HepG2 (cell line): ENCODE results near the gene TMEM95. TPM values are rescaled to one million over a fixed set of nuclear protein-coding genes. Genes with fewer than 3 reads are reported as not detected.

Experiments used
- AKAP8 ChIP-seq: sonication (generic); formaldehyde crosslinking; IDR thresholded peaks from 2 replicates; pipeline ENCODE4 v1.5.1; 2020; ENCODE audit warnings: mild to moderate bottlenecking, missing genetic modification reagents
- CBX1 ChIP-seq: IDR thresholded peaks from one replicate; pipeline ENCODE4 v1.6.1; 2016; ENCODE audit warnings: antibody characterized with exemption, low read depth
- HNF4G ChIP-seq, 2 experiments: sonication (generic) in 1 of 2; formaldehyde crosslinking in 1 of 2; IDR thresholded peaks; 2 replicates each; pipeline versions ENCODE4 v1.4.0 to v1.6.1; 2011 to 2020; ENCODE audit warnings: borderline replicate concordance in 2 of 2, low read depth in 2 of 2, mild to moderate bottlenecking in 2 of 2, low read length in 1 of 2, missing genetic modification reagents in 1 of 2, moderate library complexity in 1 of 2
- ISL2 ChIP-seq: sonication (generic); formaldehyde crosslinking; IDR thresholded peaks from 2 replicates; pipeline ENCODE4 v1.5.0; 2020; ENCODE audit warnings: missing genetic modification reagents
- ZNF160 ChIP-seq: sonication (generic); formaldehyde crosslinking; IDR thresholded peaks from 2 replicates; pipeline ENCODE4 v1.8.0; 2022; ENCODE audit warnings: mild to moderate bottlenecking, inconsistent platforms, missing genetic modification reagents
- ZNF264 ChIP-seq: sonication (generic); formaldehyde crosslinking; IDR thresholded peaks from 2 replicates; pipeline ENCODE4 v1.4.0; 2020; ENCODE audit warnings: missing genetic modification reagents
- ZNF572 ChIP-seq: sonication (generic); formaldehyde crosslinking; IDR thresholded peaks from 2 replicates; pipeline ENCODE4 v1.5.1; 2020; ENCODE audit warnings: mild to moderate bottlenecking, missing genetic modification reagents
- ZNF577 ChIP-seq: sonication (generic); formaldehyde crosslinking; IDR thresholded peaks from 2 replicates; pipeline ENCODE4 v1.4.0; 2020; ENCODE audit warnings: mild to moderate bottlenecking, low read depth, missing genetic modification reagents, borderline replicate concordance
- ZNF598 ChIP-seq: sonication (generic); formaldehyde crosslinking; IDR thresholded peaks from 2 replicates; pipeline ENCODE4 v1.5.1; 2020; ENCODE audit warnings: mild to moderate bottlenecking, missing genetic modification reagents, borderline replicate concordance
- ZZZ3 ChIP-seq: sonication (generic); formaldehyde crosslinking; IDR thresholded peaks from 2 replicates; pipeline ENCODE4 v1.4.0; 2020; ENCODE audit warnings: missing genetic modification reagents, mild to moderate bottlenecking, borderline replicate concordance
- polyA plus RNA-seq, 8 experiments: library from polyadenylated mRNA; depleted of rRNA in 3 of 8; stranded (reverse) in 7 of 8; unstranded in 1 of 8; fragments of >200 nt; fragmentation: Illumina TruSeq in 4 of 8; extraction: Trizol in 4 of 8; gene quantifications; 2 replicates each; pipeline versions ENCODE4 v1.2.1 to v1.2.3, GENCODE V29; 2011 to 2016; ENCODE audit warnings: low read depth in 4 of 8, missing spikeins in 1 of 8, mixed read lengths in 1 of 8; ENCODE audit not compliant: insufficient read depth in 1 of 8
- total RNA-seq, 5 experiments: library from RNA; depleted of rRNA; stranded (reverse); fragments of >200 nt; fragmentation: Illumina TruSeq; extraction: Trizol; gene quantifications; 2 replicates each; pipeline ENCODE4 v1.2.3, GENCODE V29; 2016; ENCODE audit warnings: low read depth in 1 of 5
- TF ChIP-seq, protein P1 (sequence below): sonication (generic); formaldehyde crosslinking; IDR thresholded peaks from 2 replicates; pipeline ENCODE4 v1.4.0; 2020; ENCODE audit warnings: mild to moderate bottlenecking, missing genetic modification reagents, borderline replicate concordance
- TF ChIP-seq, protein P2 (sequence below): sonication (generic); formaldehyde crosslinking; IDR thresholded peaks from 2 replicates; pipeline ENCODE4 v1.4.0; 2020; ENCODE audit warnings: mild to moderate bottlenecking, missing genetic modification reagents
- TF ChIP-seq, protein P3 (sequence below): sonication (generic); formaldehyde crosslinking; IDR thresholded peaks from 2 replicates; pipeline ENCODE4 v1.9.0; 2021; ENCODE audit warnings: missing genetic modification reagents, mild to moderate bottlenecking, borderline replicate concordance
- TF ChIP-seq, protein P4 (sequence below): conservative IDR thresholded peaks from 2 replicates; pipeline ENCODE4 v1.6.1; 2018; ENCODE audit warnings: missing genetic modification reagents

Gene TMEM95
- total and polyA plus RNA-seq, 2 of the 13 experiments (the other 11 are each of a cell fraction or from before 2014, with no cell fraction given) = not detected

DNA sequence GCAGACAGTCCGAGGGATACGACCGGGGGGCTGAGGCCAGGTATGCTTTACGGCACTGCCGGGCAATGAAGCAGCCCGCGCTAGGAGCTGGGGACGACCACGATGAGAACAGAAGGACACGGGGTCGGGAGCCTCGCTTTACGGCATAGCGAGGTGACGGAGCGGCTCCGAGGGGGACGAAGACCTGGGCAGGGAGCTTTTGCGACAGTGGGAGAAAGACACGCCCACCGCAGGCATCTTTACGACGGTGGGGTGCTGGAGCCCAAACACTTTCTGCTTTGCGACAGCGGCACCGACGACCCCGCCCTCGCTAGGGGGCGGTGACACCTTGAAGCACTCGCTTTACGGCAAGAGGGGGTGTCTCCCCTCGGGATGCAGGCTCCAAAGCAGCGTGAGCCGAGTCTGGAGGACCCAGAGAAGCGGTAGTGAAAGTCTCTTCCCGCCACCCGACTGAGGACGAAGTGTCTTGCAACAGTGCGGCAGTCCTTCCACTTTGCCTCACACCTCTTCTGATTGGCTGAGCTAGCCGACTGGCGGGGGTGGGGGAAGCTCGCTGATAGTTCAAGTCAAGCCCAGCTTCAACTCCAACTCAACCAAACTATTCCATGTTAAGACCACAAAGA lies 25.5 kb upstream of the TMEM95 start (continued):
- TF ChIP-seq, protein P1, sequence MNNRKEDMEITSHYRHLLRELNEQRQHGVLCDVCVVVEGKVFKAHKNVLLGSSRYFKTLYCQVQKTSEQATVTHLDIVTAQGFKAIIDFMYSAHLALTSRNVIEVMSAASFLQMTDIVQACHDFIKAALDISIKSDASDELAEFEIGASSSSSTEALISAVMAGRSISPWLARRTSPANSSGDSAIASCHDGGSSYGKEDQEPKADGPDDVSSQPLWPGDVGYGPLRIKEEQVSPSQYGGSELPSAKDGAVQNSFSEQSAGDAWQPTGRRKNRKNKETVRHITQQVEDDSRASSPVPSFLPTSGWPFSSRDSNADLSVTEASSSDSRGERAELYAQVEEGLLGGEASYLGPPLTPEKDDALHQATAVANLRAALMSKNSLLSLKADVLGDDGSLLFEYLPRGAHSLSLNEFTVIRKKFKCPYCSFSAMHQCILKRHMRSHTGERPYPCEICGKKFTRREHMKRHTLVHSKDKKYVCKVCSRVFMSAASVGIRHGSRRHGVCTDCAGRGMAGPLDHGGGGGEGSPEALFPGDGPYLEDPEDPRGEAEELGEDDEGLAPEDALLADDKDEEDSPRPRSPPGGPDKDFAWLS (CRISPR knock-in tag) = no peak
- no peak for TF ChIP-seq HNF4G (IDR thresholded peaks at IDR 0.05; ENCODE audit: borderline replicate concordance, low read depth, low read length)
- TF ChIP-seq HNF4G (CRISPR knock-in tag; IDR thresholded peaks at IDR 0.05; ENCODE audit: borderline replicate concordance, low read depth) = no peak
- TF ChIP-seq ZNF264 (CRISPR knock-in tag) = 0 out of 2 replicates have a peak, but pooled peaks have one; percentile 54
- TF ChIP-seq ZNF577 (CRISPR knock-in tag) = no peak
- TF ChIP-seq, protein P2, sequence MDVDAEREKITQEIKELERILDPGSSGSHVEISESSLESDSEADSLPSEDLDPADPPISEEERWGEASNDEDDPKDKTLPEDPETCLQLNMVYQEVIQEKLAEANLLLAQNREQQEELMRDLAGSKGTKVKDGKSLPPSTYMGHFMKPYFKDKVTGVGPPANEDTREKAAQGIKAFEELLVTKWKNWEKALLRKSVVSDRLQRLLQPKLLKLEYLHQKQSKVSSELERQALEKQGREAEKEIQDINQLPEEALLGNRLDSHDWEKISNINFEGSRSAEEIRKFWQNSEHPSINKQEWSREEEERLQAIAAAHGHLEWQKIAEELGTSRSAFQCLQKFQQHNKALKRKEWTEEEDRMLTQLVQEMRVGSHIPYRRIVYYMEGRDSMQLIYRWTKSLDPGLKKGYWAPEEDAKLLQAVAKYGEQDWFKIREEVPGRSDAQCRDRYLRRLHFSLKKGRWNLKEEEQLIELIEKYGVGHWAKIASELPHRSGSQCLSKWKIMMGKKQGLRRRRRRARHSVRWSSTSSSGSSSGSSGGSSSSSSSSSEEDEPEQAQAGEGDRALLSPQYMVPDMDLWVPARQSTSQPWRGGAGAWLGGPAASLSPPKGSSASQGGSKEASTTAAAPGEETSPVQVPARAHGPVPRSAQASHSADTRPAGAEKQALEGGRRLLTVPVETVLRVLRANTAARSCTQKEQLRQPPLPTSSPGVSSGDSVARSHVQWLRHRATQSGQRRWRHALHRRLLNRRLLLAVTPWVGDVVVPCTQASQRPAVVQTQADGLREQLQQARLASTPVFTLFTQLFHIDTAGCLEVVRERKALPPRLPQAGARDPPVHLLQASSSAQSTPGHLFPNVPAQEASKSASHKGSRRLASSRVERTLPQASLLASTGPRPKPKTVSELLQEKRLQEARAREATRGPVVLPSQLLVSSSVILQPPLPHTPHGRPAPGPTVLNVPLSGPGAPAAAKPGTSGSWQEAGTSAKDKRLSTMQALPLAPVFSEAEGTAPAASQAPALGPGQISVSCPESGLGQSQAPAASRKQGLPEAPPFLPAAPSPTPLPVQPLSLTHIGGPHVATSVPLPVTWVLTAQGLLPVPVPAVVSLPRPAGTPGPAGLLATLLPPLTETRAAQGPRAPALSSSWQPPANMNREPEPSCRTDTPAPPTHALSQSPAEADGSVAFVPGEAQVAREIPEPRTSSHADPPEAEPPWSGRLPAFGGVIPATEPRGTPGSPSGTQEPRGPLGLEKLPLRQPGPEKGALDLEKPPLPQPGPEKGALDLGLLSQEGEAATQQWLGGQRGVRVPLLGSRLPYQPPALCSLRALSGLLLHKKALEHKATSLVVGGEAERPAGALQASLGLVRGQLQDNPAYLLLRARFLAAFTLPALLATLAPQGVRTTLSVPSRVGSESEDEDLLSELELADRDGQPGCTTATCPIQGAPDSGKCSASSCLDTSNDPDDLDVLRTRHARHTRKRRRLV (CRISPR knock-in tag) = no peak
- peak; percentile 37; the same call in 1 of the 2 replicates for TF ChIP-seq ZNF160 (CRISPR knock-in tag)
- TF ChIP-seq CBX1 = no peak
- TF ChIP-seq ZZZ3 = peak; percentile 87; the same call in 1 of the 2 replicates
- TF ChIP-seq AKAP8 (CRISPR knock-in tag) = no peak
- TF ChIP-seq, protein P3, sequence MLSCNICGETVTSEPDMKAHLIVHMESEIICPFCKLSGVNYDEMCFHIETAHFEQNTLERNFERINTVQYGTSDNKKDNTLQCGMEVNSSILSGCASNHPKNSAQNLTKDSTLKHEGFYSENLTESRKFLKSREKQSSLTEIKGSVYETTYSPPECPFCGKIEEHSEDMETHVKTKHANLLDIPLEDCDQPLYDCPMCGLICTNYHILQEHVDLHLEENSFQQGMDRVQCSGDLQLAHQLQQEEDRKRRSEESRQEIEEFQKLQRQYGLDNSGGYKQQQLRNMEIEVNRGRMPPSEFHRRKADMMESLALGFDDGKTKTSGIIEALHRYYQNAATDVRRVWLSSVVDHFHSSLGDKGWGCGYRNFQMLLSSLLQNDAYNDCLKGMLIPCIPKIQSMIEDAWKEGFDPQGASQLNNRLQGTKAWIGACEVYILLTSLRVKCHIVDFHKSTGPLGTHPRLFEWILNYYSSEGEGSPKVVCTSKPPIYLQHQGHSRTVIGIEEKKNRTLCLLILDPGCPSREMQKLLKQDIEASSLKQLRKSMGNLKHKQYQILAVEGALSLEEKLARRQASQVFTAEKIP = no peak
- TF ChIP-seq ZNF572 = 0 out of 2 replicates have a peak, but pooled peaks have one; percentile 45
- TF ChIP-seq, protein P4, sequence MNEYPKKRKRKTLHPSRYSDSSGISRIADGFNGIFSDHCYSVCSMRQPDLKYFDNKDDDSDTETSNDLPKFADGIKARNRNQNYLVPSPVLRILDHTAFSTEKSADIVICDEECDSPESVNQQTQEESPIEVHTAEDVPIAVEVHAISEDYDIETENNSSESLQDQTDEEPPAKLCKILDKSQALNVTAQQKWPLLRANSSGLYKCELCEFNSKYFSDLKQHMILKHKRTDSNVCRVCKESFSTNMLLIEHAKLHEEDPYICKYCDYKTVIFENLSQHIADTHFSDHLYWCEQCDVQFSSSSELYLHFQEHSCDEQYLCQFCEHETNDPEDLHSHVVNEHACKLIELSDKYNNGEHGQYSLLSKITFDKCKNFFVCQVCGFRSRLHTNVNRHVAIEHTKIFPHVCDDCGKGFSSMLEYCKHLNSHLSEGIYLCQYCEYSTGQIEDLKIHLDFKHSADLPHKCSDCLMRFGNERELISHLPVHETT (CRISPR knock-in tag) = peak; percentile 93
- TF ChIP-seq ISL2 (CRISPR knock-in tag) = peak; percentile 57; the same call in 1 of the 2 replicates
- no peak for TF ChIP-seq ZNF598 (CRISPR knock-in tag)
